ENCODE results near the gene MAT1A.
"Not testable (repeated sequence)": the region's sequence is repeated elsewhere in the genome, so short reads cannot be mapped to it uniquely, and the experiment has no call there.

The MAT1A gene

GRCh38 chr10:80244371-80244770 lies 45.1 kb downstream of the MAT1A start:
- intact Hi-C loops (cut with DNase I); DNase-seq: not testable (repeated sequence)

GRCh38 chr10:80242341-80242740 lies 47.1 kb downstream of the MAT1A start:
- DNase-seq; intact Hi-C loops (cut with DNase I): not testable (repeated sequence)

GRCh38 chr10:80236457-80236856 lies 53.0 kb downstream of the MAT1A start:
- intact Hi-C loops (cut with DNase I); DNase-seq: not testable (repeated sequence)

GRCh38 chr10:80234331-80235235 lies 54.9 kb downstream of the MAT1A start:
- DNase-seq; intact Hi-C loops (cut with DNase I): not testable (repeated sequence)

- DNase-seq; intact Hi-C loops (cut with DNase I): not testable (repeated sequence)
These were observed 55.6 kb downstream of the MAT1A start for GRCh38 chr10:80233871-80234270.

- intact Hi-C loops (cut with DNase I); DNase-seq: not testable (repeated sequence)
These were observed 62.7 kb downstream of the MAT1A start for GRCh38 chr10:80226723-80227122.

- intact Hi-C loops (cut with DNase I); DNase-seq: not testable (repeated sequence)
These were observed 66.4 kb downstream of the MAT1A start for GRCh38 chr10:80223031-80223419.

All from head of caudate nucleus (tissue), 42 donors.